ENCODE data around the gene PTPRK. TPM values are rescaled to one million over a fixed set of nuclear protein-coding genes. Genes with fewer than 3 reads are reported as not detected.

The PTPRK gene
- total RNA-seq, 2 experiments from 2014 or later, result not detected

- H4K20me1 ChIP-seq (ENCODE audit: insufficient read depth, low read length), result no peaks in the 10 kb centered on the region
- intact Hi-C loops (cut with micrococcal nuclease; ENCODE audit: unreplicated experiment), result no loop called here
- H3K9me2 ChIP-seq (ENCODE audit: insufficient read depth, low read length), result no peaks in the 10 kb centered on the region
- no peak overlapping the region for H3K27ac ChIP-seq (ENCODE audit: low read depth, low read length, poor library complexity, severe bottlenecking)
- no TSS peak for BruUV-seq (replicated peaks)
- no peak overlapping the region for H3K4me2 ChIP-seq (ENCODE audit: low read length)
- no peaks in the 10 kb centered on the region for H3K9me3 ChIP-seq (ENCODE audit: low read length)
- H2AFZ ChIP-seq (ENCODE audit: low read length), result no peak overlapping the region
- no peaks in the 10 kb centered on the region for H3K79me2 ChIP-seq (ENCODE audit: insufficient read depth, low read depth, low read length)
- CTCF ChIA-PET (ENCODE audit: unreplicated experiment), result no interaction called here
- POLR2A ChIA-PET, result interaction anchor here (0.7 kb wide), 1 partner anchor 71 kb away, joined by 5 read pairs; no protein-coding TSS in a partner anchor
- H3K4me1 ChIP-seq (ENCODE audit: insufficient read depth, low read length, poor library complexity, severe bottlenecking), result no peaks in the 10 kb centered on the region
- no peak for DNase-seq (ENCODE audit: low spot score)
- no peaks in the 10 kb centered on the region for H3K36me3 ChIP-seq (ENCODE audit: insufficient read depth, low read length)
- no peak overlapping the region for H3K4me3 ChIP-seq (ENCODE audit: low read depth, low read length, poor library complexity, severe bottlenecking)
- TF ChIP-seq EZH2phosphoT487 (IDR thresholded peaks at IDR 0.05; ENCODE audit: borderline replicate concordance, low read depth, low read length), result no peak
- TF ChIP-seq CTCF (conservative IDR thresholded peaks at IDR 0.05; ENCODE audit: low read length), result no peak
Observed at GRCh38 chr6:128474481-128474880, 45.9 kb downstream of the PTPRK start.

GRCh38 chr6:128471907-128472306, 48.5 kb downstream of the PTPRK start:
- H3K36me3 ChIP-seq (ENCODE audit: insufficient read depth, low read length), result no peaks in the 10 kb centered on the region
- TF ChIP-seq EZH2phosphoT487 (IDR thresholded peaks at IDR 0.05; ENCODE audit: borderline replicate concordance, low read depth, low read length) (no peak), CTCF (conservative IDR thresholded peaks at IDR 0.05; ENCODE audit: low read length) (no peak)

GRCh38 chr6:128465368-128466343, 54.7 kb downstream of the PTPRK start:
- intact Hi-C loops (cut with micrococcal nuclease; ENCODE audit: unreplicated experiment), result no loop called here
- Histone ChIP-seq H3K9me3 (ENCODE audit: low read length) (no peaks in the 10 kb centered on the region), H4K20me1 (ENCODE audit: insufficient read depth, low read length) (no peaks in the 10 kb centered on the region), H3K9me2 (ENCODE audit: insufficient read depth, low read length) (no peaks in the 10 kb centered on the region), H3K4me1 (ENCODE audit: insufficient read depth, low read length, poor library complexity, severe bottlenecking) (no peaks in the 10 kb centered on the region), H3K36me3 (ENCODE audit: insufficient read depth, low read length) (no peaks in the 10 kb centered on the region), H3K27ac (ENCODE audit: low read depth, low read length, poor library complexity, severe bottlenecking) (no peak overlapping the region), H2AFZ (ENCODE audit: low read length) (no peak overlapping the region), H3K4me3 (ENCODE audit: low read depth, low read length, poor library complexity, severe bottlenecking) (no peak overlapping the region), H3K79me2 (ENCODE audit: insufficient read depth, low read depth, low read length) (no peaks in the 10 kb centered on the region), H3K4me2 (ENCODE audit: low read length) (no peak overlapping the region)
- BruUV-seq (replicated peaks), result no TSS peak
- CTCF ChIA-PET (ENCODE audit: unreplicated experiment), result no interaction called here
- no peak for DNase-seq (ENCODE audit: low spot score)
- TF ChIP-seq EZH2phosphoT487 (IDR thresholded peaks at IDR 0.05; ENCODE audit: borderline replicate concordance, low read depth, low read length), result no peak
- no peak for TF ChIP-seq CTCF (conservative IDR thresholded peaks at IDR 0.05; ENCODE audit: low read length)
- POLR2A ChIA-PET, result interaction anchor here (0.7 kb wide), 3 partner anchors 32 to 312 kb away, joined by 3 to 6 read pairs (median 4); no protein-coding TSS in a partner anchor

More at GRCh38 chr6:128471907-128472306, 48.5 kb downstream of the PTPRK start:
- ChIA-PET CTCF (ENCODE audit: unreplicated experiment) (no interaction called here), POLR2A (interaction anchor here (0.5 kb wide), 1 partner anchor 899 kb away, joined by 3 read pairs; no protein-coding TSS in a partner anchor)
- no peak for DNase-seq (ENCODE audit: low spot score)
- Histone ChIP-seq H3K79me2 (ENCODE audit: insufficient read depth, low read depth, low read length) (no peaks in the 10 kb centered on the region), H3K27ac (ENCODE audit: low read depth, low read length, poor library complexity, severe bottlenecking) (no peak overlapping the region), H3K4me2 (ENCODE audit: low read length) (no peak overlapping the region), H3K4me3 (ENCODE audit: low read depth, low read length, poor library complexity, severe bottlenecking) (no peak overlapping the region), H3K9me3 (ENCODE audit: low read length) (no peaks in the 10 kb centered on the region), H3K4me1 (ENCODE audit: insufficient read depth, low read length, poor library complexity, severe bottlenecking) (no peaks in the 10 kb centered on the region), H4K20me1 (ENCODE audit: insufficient read depth, low read length) (no peaks in the 10 kb centered on the region), H2AFZ (ENCODE audit: low read length) (no peak overlapping the region), H3K9me2 (ENCODE audit: insufficient read depth, low read length) (no peaks in the 10 kb centered on the region)
- no TSS peak for BruUV-seq (replicated peaks)
- intact Hi-C loops (cut with micrococcal nuclease; ENCODE audit: unreplicated experiment), result no loop called here
